Endothelial cell of umbilical vein (primary cell): Measurements from ENCODE around the gene FAM204A.

Source experiments
- CTCF ChIP-seq, 2 donors: IDR thresholded peaks; 1 replicate in 1 of 2; 2 replicates in 1 of 2; pipeline ENCODE4 v1.5.1; 2011; ENCODE audit warnings: low read length in 2 of 2, mild to moderate bottlenecking in 2 of 2, moderate library complexity in 2 of 2, control low read depth in 1 of 2, inconsistent platforms in 1 of 2, low read depth in 1 of 2; ENCODE audit not compliant: insufficient read depth in 1 of 2; ENCODE audit errors: extremely low read depth in 1 of 2
- EZH2 ChIP-seq: IDR thresholded peaks from 2 replicates; pipeline ENCODE4 v1.6.1; 2012; ENCODE audit warnings: borderline replicate concordance, low read depth, mild to moderate bottlenecking, moderate library complexity, low read length, inconsistent platforms; ENCODE audit not compliant: severe bottlenecking
- POLR2A ChIP-seq: IDR thresholded peaks from 2 replicates; pipeline ENCODE4 v1.6.1; 2012; ENCODE audit warnings: low read depth, mild to moderate bottlenecking, control low read depth, low read length
- POLR2AphosphoS5 ChIP-seq: IDR thresholded peaks from 2 replicates; pipeline ENCODE4 v1.6.1; 2012; ENCODE audit warnings: low read depth, mild to moderate bottlenecking, control low read depth, low read length, moderate library complexity; ENCODE audit not compliant: insufficient read depth

GRCh38 chr10:118305730-118306129, 36.4 kb downstream of the FAM204A start:
- TF ChIP-seq POLR2AphosphoS5: no peak
- no peak for TF ChIP-seq POLR2A
- TF ChIP-seq CTCF (IDR thresholded peaks at IDR 0.05; ENCODE audit: extremely low read depth in 1 of 2, insufficient read depth in 1 of 2, low read depth in 1 of 2, low read length in 2 of 2): no peak
- no peak for TF ChIP-seq EZH2
